SK-N-SH (cell line): ENCODE results near the gene TUBD1.

Source experiments
- CTCF ChIP-seq: fragments of 200-600 bp; sonication (generic); IDR thresholded peaks from 2 replicates; pipeline ENCODE4 v1.6.1; 2017; ENCODE audit warnings: antibody characterized with exemption, mild to moderate bottlenecking, moderate library complexity
- EP300 ChIP-seq, 2 experiments: IDR thresholded peaks; 2 replicates each; pipeline versions ENCODE4 v1.4.0 to v1.6.1; 2012; ENCODE audit warnings: borderline replicate concordance in 1 of 2, low read depth in 1 of 2, low read length in 1 of 2
- FOSL2 ChIP-seq: IDR thresholded peaks from 2 replicates; pipeline ENCODE4 v1.4.0; 2012; ENCODE audit warnings: low read depth, mild to moderate bottlenecking, moderate library complexity, borderline replicate concordance
- FOXM1 ChIP-seq: IDR thresholded peaks from 2 replicates; pipeline ENCODE4 v1.4.0; 2012; ENCODE audit warnings: low read depth, mild to moderate bottlenecking
- GATA2 ChIP-seq: sonication (generic); formaldehyde crosslinking; IDR thresholded peaks from 2 replicates; pipeline ENCODE4 v1.5.0; 2020; ENCODE audit warnings: mild to moderate bottlenecking, missing genetic modification reagents
- IRF3 ChIP-seq: fragments of 150-350 bp; IDR thresholded peaks from 2 replicates; pipeline ENCODE4 v1.6.1; 2016; ENCODE audit warnings: mild to moderate bottlenecking, low read depth, low read length
- JUND ChIP-seq: IDR thresholded peaks from 2 replicates; pipeline ENCODE4 v1.4.0; 2012
- TEAD4 ChIP-seq: IDR thresholded peaks from 2 replicates; pipeline ENCODE4 v1.4.0; 2012; ENCODE audit warnings: mild to moderate bottlenecking, borderline replicate concordance; ENCODE audit not compliant: insufficient read depth

DNA sequence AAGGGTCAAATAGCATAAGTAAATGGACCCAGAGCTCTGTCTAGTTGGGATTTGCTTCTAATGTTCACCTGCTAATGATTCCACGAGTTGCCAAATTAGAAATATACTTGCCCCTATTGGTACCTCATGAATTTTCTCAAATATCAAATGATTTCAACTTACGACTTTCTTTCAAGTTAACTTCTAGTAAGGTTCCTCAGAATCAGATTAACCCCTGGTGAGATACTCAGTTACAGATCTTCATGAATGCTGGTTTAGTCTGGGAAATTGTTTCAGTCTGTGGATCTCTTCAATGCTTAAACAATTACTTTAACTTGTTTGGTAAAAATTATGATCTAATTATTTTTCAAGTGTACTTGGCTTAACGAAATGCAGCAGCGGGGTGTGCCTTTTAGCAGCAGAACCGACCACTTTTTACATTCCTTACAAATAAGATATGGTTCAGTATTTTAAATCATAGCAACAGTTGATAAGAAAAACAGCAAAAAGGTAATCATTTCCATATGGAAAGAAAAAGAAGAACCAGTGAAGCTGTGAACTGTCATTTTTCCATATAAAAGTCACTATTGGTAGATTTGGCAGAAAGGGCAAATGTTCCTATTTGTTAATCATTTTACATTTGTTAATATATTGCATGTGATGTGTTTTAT is 34.5 kb downstream of the TUBD1 start:
- TF ChIP-seq CTCF (no peak), FOSL2 (no peak), FOXM1 (no peak; the same call in 1 of the 2 replicates), EP300 (IDR thresholded peaks at IDR 0.05; ENCODE audit: borderline replicate concordance in 1 of 2, low read depth in 1 of 2, low read length in 1 of 2) (peak in 1 of 2 experiments; percentile 46; a peak in 3 of 4 replicates), IRF3 (no peak), JUND (no peak), TEAD4 (no peak), GATA2 (CRISPR knock-in tag) (no peak)
